ENCODE results near the gene ZGPAT. TPM values are rescaled to one million over a fixed set of nuclear protein-coding genes. Genes with fewer than 3 reads are reported as not detected.
A peak's percentile ranks its signal among the peaks of the same experiment; 100 is the strongest.

The ZGPAT gene
- total RNA-seq, 1 donor from 2014 or later, result 27.2 TPM

DNA sequence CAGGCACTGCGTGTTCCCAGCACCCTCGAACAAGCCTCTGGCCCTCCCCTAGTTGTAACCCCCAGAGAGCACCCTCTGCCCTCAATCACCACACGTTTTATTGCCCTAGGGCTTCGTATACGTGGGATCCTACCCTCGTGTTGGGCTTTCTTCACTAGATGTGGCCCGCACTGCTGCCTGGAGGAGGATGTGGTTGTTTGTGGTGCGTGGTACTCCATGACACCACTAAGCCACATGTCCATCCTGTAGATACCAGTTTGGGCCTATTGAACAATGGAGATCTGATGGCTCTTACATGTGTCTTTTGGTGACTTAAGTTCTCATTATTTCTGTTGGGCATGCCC is 48.8 kb downstream of the ZGPAT start:
- H3K9me3 ChIP-seq, result no peaks in the 10 kb centered on the region
- H3K27me3 ChIP-seq (ENCODE audit: low read depth), result no peaks in the 10 kb centered on the region
- DNase-seq (no peak), ATAC-seq (peak; percentile 5 to 28)
- peaks cover 5% of the 10 kb centered on the region for H3K36me3 ChIP-seq
- TF ChIP-seq, protein P1, sequence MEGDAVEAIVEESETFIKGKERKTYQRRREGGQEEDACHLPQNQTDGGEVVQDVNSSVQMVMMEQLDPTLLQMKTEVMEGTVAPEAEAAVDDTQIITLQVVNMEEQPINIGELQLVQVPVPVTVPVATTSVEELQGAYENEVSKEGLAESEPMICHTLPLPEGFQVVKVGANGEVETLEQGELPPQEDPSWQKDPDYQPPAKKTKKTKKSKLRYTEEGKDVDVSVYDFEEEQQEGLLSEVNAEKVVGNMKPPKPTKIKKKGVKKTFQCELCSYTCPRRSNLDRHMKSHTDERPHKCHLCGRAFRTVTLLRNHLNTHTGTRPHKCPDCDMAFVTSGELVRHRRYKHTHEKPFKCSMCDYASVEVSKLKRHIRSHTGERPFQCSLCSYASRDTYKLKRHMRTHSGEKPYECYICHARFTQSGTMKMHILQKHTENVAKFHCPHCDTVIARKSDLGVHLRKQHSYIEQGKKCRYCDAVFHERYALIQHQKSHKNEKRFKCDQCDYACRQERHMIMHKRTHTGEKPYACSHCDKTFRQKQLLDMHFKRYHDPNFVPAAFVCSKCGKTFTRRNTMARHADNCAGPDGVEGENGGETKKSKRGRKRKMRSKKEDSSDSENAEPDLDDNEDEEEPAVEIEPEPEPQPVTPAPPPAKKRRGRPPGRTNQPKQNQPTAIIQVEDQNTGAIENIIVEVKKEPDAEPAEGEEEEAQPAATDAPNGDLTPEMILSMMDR (IDR thresholded peaks at IDR 0.05), result no peak
- H3K4me3 ChIP-seq, result no peak overlapping the region
- no peaks in the 10 kb centered on the region for H3K4me1 ChIP-seq
- H3K27ac ChIP-seq, result no peak overlapping the region
- intact Hi-C loops (cut with DNase I), result no loop called here

DNA sequence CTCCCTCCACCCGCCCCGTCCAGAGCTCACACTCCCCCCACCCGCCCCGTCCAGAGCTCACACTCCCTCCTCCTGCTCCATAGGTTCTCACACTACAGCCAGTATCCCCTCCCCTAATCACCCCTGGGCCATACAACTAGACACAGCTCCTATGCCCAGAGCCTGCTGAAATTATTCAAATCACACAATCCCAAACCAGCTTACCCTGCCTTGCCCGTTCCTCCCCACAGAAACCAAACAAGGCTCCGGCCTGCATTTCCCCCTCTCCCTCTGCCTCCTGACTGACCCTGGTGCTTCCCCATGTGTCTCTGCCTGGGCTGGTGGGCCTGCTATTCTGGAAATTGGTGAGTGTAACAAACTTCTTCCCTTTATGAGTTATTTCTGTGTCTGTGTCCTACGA is 50.3 kb downstream of the ZGPAT start:
- Histone ChIP-seq H3K4me3 (no peak overlapping the region), H3K4me1 (no peaks in the 10 kb centered on the region), H3K36me3 (no peaks in the 10 kb centered on the region), H3K9me3 (no peaks in the 10 kb centered on the region), H3K27ac (no peak overlapping the region), H3K27me3 (ENCODE audit: low read depth) (no peaks in the 10 kb centered on the region)
- TF ChIP-seq, protein P1 (IDR thresholded peaks at IDR 0.05), result no peak
- intact Hi-C loops (cut with DNase I), result no loop called here
- DNase-seq (no peak), ATAC-seq (no peak)

DNA sequence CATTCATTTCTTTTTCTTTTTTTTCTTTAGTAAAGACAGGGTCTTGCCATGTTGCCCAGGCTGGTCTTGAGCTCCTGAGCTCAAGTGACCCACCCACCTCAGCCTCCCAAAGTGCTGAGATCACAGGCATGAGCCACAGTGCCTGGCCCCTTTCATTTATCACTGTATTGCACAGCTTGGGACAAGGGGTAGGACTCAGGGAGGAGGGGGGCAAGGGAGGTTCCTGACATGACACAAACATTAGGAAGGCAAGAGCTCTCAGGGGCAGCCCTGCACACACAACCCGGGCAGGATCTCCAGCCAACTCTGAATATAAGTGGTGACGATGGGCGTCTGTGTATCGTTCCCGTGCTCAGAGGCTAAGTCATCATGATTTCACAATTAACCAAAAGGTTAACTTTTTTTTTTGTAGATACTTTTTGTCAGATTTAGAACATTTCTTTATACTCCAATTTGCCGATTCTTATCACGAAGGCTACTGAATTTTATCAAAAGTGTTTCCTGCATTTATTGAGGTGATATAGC is 51.6 kb downstream of the ZGPAT start:
- no peaks in the 10 kb centered on the region for H3K36me3 ChIP-seq
- H3K4me1 ChIP-seq, result no peaks in the 10 kb centered on the region
- no peak overlapping the region for H3K27ac ChIP-seq
- TF ChIP-seq, protein P1 (IDR thresholded peaks at IDR 0.05), result no peak
- intact Hi-C loops (cut with DNase I), result no loop called here
- ATAC-seq (no peak), DNase-seq (no peak)
- no peaks in the 10 kb centered on the region for H3K27me3 ChIP-seq (ENCODE audit: low read depth)
- no peaks in the 10 kb centered on the region for H3K9me3 ChIP-seq
- H3K4me3 ChIP-seq, result no peak overlapping the region

DNA sequence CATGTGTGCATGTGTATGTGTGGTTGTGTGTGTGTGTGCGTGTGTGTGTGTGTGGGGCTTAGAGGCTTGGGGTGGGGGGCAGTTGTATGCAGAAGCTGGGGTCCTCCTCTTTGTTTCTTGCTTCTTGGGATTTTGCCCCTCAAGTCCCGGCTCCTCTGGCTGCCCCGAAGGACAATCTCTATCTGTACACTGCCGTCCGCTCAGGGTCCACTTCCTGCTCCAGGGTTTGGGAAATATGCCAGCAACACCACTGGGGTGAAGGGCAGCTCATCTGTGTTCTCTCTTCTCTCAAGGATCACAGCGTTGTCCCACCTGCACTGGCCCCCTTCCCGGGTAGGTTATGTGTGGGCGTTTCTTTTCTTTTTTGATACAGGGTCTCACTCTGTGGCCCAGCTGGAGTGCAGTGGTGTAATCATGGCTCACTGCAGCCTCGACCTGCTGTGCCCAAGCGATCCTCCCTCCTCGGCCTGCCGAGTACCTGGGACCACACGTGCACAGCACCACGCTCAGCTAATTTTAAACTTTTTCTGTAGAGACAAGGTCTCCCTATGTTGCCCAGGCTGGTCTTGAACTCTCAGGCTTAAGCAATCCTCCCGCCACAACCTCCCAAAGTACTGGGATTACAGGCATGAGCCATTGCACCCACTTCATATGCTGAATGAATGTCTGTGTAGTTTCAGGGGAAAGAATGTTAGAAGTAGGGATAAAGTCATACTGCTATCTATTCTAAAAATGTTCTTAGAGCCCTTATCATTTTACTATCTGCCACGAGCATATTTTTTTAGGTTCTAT is 57.4 kb downstream of the ZGPAT start:
- no peaks in the 10 kb centered on the region for H3K4me1 ChIP-seq
- no peak overlapping the region for H3K4me3 ChIP-seq
- H3K36me3 ChIP-seq, result peaks cover 21% of the 10 kb centered on the region
- intact Hi-C loops (cut with DNase I), result no loop called here
- H3K9me3 ChIP-seq, result no peaks in the 10 kb centered on the region
- H3K27ac ChIP-seq, result no peak overlapping the region
- no peaks in the 10 kb centered on the region for H3K27me3 ChIP-seq (ENCODE audit: low read depth)
- DNase-seq (no peak), ATAC-seq (no peak)
- TF ChIP-seq, protein P1 (IDR thresholded peaks at IDR 0.05), result no peak

DNA sequence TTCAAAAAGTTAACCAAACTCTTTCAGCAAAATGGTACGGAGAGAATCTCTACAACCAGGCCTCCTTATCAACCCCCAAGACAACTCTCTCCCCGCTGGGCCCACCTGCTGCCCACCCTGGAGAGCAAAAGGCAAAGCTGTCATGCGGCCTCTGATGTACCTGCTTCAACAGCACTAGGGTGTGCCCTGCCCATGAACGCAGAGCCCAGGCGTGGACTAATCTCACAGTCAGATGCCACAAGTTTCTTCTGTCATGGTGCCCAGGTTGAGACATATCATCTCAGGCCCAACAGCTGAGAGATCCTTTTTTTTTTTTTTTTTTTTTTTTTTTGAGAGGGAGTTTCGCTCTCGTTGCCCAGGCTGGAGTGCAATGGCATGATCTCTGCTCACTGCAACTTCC is 58.1 kb downstream of the ZGPAT start:
- TF ChIP-seq, protein P1 (IDR thresholded peaks at IDR 0.05), result no peak
- Histone ChIP-seq H3K27me3 (ENCODE audit: low read depth) (no peaks in the 10 kb centered on the region), H3K27ac (no peak overlapping the region), H3K4me1 (no peaks in the 10 kb centered on the region), H3K36me3 (peaks cover 21% of the 10 kb centered on the region), H3K9me3 (no peaks in the 10 kb centered on the region), H3K4me3 (no peak overlapping the region)
- ATAC-seq (no peak), DNase-seq (no peak)
- intact Hi-C loops (cut with DNase I), result no loop called here

Measured in lower lobe of right lung (tissue), 2 donors.